K562 (cell line): ENCODE data around the gene MYLK2. TPM values are rescaled to one million over a fixed set of nuclear protein-coding genes. Genes with fewer than 3 reads are reported as not detected.

Source experiments
- CREBBP ChIP-seq: IDR thresholded peaks from one replicate; pipeline ENCODE4 v1.6.1; 2012; ENCODE audit warnings: low read depth, mild to moderate bottlenecking, control low read depth, inconsistent platforms, low read length
- GTF2A2 ChIP-seq: IDR thresholded peaks from 2 replicates; pipeline ENCODE4 v1.6.1; 2016; ENCODE audit warnings: mild to moderate bottlenecking, missing genetic modification characterization, missing compliant biosample characterization
- HINFP ChIP-seq: fragments of 450-650 bp; conservative IDR thresholded peaks from 2 replicates; pipeline ENCODE4 v1.6.1; 2016; ENCODE audit warnings: missing genetic modification characterization, low read depth, mild to moderate bottlenecking, control low read depth, missing compliant biosample characterization
- HNRNPH1 ChIP-seq: fragments of 200-400 bp; formaldehyde crosslinking; optimal IDR thresholded peaks from 2 replicates; pipeline ENCODE3; 2017; ENCODE audit warnings: low read depth, mild to moderate bottlenecking, low read length, moderate library complexity
- RFX5 ChIP-seq: IDR thresholded peaks from 2 replicates; pipeline ENCODE4 v1.6.1; 2011; ENCODE audit warnings: low read depth, mild to moderate bottlenecking, improper control_type of control experiment, low read length
- SMAD4 ChIP-seq: fragments of 250-450 bp; sonication (Bioruptor Pico); conservative IDR thresholded peaks from 2 replicates; pipeline ENCODE4 v1.8.0; 2021; ENCODE audit warnings: inconsistent platforms, mild to moderate bottlenecking, moderate library complexity
- TFE3 ChIP-seq: fragments of 450-650 bp; formaldehyde crosslinking; IDR thresholded peaks from 2 replicates; pipeline ENCODE4 v1.4.0; 2020; ENCODE audit warnings: mild to moderate bottlenecking, mixed read lengths
- TGIF2 ChIP-seq: sonication (generic); formaldehyde crosslinking; IDR thresholded peaks from 2 replicates; pipeline ENCODE4 v1.8.1; 2022; ENCODE audit warnings: mild to moderate bottlenecking, missing genetic modification reagents, moderate library complexity
- THAP12 ChIP-seq: fragments of 250-450 bp; sonication (Bioruptor Pico); IDR thresholded peaks from 2 replicates; pipeline ENCODE4 v1.9.0; 2021; ENCODE audit warnings: mild to moderate bottlenecking, inconsistent platforms
- ZKSCAN1 ChIP-seq: fragments of 150-350 bp; IDR thresholded peaks from 2 replicates; pipeline ENCODE4 v1.6.1; 2016; ENCODE audit warnings: low read depth, low read length
- ZNF146 ChIP-seq: IDR thresholded peaks from one replicate; pipeline ENCODE4 v1.6.1; 2018; ENCODE audit warnings: missing compliant biosample characterization; ENCODE audit not compliant: unreplicated experiment
- polyA plus RNA-seq, 8 experiments: library from polyadenylated mRNA; depleted of rRNA in 4 of 8; stranded (reverse) in 5 of 8; unstranded in 3 of 8; fragments of >200 nt; fragmentation: Nextera tagmentation in 2 of 8; fragmentation: Illumina TruSeq in 1 of 8; extraction: Ambion mirVana in 2 of 8; extraction: Trizol in 1 of 8; gene quantifications; 2 replicates each; pipeline versions ENCODE4 v1.2.1 to v1.2.3, GENCODE V29; 2011 to 2014; ENCODE audit warnings: inconsistent platforms in 1 of 8, missing spikeins in 1 of 8
- total RNA-seq, 7 experiments: library from RNA; depleted of rRNA in 6 of 7; stranded (reverse); fragments of >200 nt in 6 of 7; fragmentation: Illumina TruSeq in 2 of 7; extraction: Trizol in 2 of 7; gene quantifications; 2 replicates each; pipeline versions ENCODE4 v1.2.1 to v1.2.3, GENCODE V29; 2011 to 2021; ENCODE audit warnings: low replicate concordance in 1 of 7
- TF ChIP-seq, protein P1 (sequence below), 3 experiments: fragments of 200-800 bp in 1 of 3; sonication (Bioruptor generic) in 1 of 3; sonication (generic) in 1 of 3; formaldehyde crosslinking in 1 of 3; IDR thresholded peaks; 2 replicates each; pipeline versions ENCODE4 v1.6.1 to v1.8.0; 2016 to 2022; ENCODE audit warnings: mild to moderate bottlenecking in 2 of 3, missing compliant biosample characterization in 2 of 3, missing genetic modification characterization in 2 of 3, missing genetic modification reagents in 1 of 3
- TF ChIP-seq, protein P2 (sequence below): fragments of 250-450 bp; sonication (Bioruptor Pico); IDR thresholded peaks from 2 replicates; pipeline ENCODE4 v1.4.0; 2020; ENCODE audit warnings: mild to moderate bottlenecking
- TF ChIP-seq, protein P3 (sequence below), 2 experiments: IDR thresholded peaks; 2 replicates each; pipeline ENCODE4 v1.6.1; 2012; ENCODE audit warnings: improper control_type of control experiment in 2 of 2, low read depth in 2 of 2, low read length in 2 of 2, borderline replicate concordance in 1 of 2

MYLK2 gene
- total and polyA plus RNA-seq, 9 of the 15 experiments (the other 6 are each of a cell fraction or from before 2014, with no cell fraction given): 0.07 to 0.53 (median 0.18) TPM; not detected in 2

- TF ChIP-seq HINFP (tag) (no peak), SMAD4 (CRISPR knock-in tag) (0 out of 2 replicates have a peak, but pooled peaks have one; percentile 46), RFX5 (no peak), ZKSCAN1 (peak; percentile 37; the same call in 1 of the 2 replicates), CREBBP (no peak), HNRNPH1 (no peak), TGIF2 (CRISPR knock-in tag) (no peak), ZNF146 (no peak), TFE3 (CRISPR knock-in tag) (no peak), THAP12 (CRISPR knock-in tag) (no peak), GTF2A2 (no peak)
- TF ChIP-seq, protein P1, sequence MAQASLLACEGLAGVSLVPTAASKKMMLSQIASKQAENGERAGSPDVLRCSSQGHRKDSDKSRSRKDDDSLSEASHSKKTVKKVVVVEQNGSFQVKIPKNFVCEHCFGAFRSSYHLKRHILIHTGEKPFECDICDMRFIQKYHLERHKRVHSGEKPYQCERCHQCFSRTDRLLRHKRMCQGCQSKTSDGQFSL (CRISPR knock-in tag; IDR thresholded peaks at IDR 0.05): peak; percentile 74
- TF ChIP-seq, protein P1 (tag; IDR thresholded peaks at IDR 0.05): no peak
- TF ChIP-seq, protein P2, sequence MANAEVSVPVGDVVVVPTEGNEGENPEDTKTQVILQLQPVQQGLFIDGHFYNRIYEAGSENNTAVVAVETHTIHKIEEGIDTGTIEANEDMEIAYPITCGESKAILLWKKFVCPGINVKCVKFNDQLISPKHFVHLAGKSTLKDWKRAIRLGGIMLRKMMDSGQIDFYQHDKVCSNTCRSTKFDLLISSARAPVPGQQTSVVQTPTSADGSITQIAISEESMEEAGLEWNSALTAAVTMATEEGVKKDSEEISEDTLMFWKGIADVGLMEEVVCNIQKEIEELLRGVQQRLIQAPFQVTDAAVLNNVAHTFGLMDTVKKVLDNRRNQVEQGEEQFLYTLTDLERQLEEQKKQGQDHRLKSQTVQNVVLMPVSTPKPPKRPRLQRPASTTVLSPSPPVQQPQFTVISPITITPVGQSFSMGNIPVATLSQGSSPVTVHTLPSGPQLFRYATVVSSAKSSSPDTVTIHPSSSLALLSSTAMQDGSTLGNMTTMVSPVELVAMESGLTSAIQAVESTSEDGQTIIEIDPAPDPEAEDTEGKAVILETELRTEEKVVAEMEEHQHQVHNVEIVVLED: no peak
- TF ChIP-seq, protein P3, sequence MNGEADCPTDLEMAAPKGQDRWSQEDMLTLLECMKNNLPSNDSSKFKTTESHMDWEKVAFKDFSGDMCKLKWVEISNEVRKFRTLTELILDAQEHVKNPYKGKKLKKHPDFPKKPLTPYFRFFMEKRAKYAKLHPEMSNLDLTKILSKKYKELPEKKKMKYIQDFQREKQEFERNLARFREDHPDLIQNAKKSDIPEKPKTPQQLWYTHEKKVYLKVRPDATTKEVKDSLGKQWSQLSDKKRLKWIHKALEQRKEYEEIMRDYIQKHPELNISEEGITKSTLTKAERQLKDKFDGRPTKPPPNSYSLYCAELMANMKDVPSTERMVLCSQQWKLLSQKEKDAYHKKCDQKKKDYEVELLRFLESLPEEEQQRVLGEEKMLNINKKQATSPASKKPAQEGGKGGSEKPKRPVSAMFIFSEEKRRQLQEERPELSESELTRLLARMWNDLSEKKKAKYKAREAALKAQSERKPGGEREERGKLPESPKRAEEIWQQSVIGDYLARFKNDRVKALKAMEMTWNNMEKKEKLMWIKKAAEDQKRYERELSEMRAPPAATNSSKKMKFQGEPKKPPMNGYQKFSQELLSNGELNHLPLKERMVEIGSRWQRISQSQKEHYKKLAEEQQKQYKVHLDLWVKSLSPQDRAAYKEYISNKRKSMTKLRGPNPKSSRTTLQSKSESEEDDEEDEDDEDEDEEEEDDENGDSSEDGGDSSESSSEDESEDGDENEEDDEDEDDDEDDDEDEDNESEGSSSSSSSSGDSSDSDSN (IDR thresholded peaks at IDR 0.05; ENCODE audit: borderline replicate concordance in 1 of 2, low read depth in 2 of 2, low read length in 2 of 2): peak in 1 of 2 experiments; percentile 62; a peak in 1 of 4 replicates
These were observed 17.1 kb downstream of the MYLK2 start (continued) for GRCh38 chr20:31835977-31836852.
